ENCODE measurements around the gene SNRPB.

The SNRPB gene

DNA sequence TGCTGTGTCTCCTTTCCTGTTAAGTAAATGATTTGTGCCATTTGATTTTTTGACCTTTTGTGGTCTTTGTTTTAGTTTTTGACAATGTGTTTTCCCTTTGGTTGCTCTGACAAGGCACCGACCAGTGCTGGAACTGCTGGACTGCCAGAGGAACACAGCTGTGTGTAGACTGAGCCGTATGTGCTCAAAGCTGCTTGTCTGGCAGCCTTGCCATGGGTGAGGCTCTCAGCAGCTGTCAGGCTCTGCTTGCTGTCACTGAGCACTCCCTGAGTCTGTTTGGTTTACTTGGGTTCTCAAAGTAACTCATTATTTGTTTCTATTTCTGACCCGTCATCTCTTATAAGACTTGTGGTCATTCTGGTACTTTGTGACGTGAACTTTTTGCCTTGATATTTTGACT lies 15.1 kb upstream of the SNRPB start:
- no peak for DNase-seq (ENCODE audit: low read depth)
- TF ChIP-seq, protein P1, sequence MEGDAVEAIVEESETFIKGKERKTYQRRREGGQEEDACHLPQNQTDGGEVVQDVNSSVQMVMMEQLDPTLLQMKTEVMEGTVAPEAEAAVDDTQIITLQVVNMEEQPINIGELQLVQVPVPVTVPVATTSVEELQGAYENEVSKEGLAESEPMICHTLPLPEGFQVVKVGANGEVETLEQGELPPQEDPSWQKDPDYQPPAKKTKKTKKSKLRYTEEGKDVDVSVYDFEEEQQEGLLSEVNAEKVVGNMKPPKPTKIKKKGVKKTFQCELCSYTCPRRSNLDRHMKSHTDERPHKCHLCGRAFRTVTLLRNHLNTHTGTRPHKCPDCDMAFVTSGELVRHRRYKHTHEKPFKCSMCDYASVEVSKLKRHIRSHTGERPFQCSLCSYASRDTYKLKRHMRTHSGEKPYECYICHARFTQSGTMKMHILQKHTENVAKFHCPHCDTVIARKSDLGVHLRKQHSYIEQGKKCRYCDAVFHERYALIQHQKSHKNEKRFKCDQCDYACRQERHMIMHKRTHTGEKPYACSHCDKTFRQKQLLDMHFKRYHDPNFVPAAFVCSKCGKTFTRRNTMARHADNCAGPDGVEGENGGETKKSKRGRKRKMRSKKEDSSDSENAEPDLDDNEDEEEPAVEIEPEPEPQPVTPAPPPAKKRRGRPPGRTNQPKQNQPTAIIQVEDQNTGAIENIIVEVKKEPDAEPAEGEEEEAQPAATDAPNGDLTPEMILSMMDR (IDR thresholded peaks at IDR 0.05; ENCODE audit: low read length, missing control alignments): no peak
- H3K4me3 ChIP-seq (replicated peaks; ENCODE audit: low read depth, low read length): no peak overlapping the region

DNA sequence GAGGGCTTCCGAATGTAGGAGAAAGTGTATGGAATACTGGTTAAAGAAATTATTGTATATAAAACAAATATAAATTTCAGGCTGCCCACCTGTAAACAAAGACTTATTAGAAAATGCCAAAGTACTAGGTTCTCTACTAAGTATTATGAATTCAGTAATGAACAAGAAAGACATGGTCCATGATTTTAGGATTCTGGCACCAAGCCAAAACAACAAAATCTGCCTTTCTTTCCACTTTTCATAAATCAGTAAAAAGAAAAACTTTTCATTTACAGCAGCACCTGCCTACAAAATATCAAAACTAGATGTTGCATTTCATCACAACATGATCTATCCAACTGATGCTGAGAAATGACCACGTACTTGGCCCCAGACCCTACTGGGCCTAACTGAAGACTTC lies 14.5 kb upstream of the SNRPB start:
- TF ChIP-seq, protein P1 (IDR thresholded peaks at IDR 0.05; ENCODE audit: low read length, missing control alignments): no peak
- no peak for DNase-seq (ENCODE audit: low read depth)
- H3K4me3 ChIP-seq (replicated peaks; ENCODE audit: low read depth, low read length): no peak overlapping the region

DNA sequence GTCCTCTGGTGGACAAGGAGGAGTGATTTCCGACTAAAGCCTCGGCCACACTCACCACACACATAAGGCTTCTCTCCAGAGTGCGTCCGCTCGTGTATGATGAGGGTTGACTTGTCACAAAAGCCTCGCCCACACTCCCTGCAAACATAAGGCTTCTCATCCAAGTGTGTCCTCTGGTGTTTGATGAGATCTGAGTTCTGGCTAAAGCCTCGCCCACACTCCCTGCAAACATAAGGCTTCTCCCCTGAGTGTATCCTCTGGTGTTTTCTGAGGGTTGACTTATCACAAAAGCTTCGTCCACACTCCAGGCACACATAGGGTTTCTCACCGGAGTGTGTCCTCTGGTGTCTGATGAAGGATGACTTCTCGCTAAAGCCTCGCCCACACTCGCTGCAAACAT lies 12.9 kb upstream of the SNRPB start:
- TF ChIP-seq, protein P1 (IDR thresholded peaks at IDR 0.05; ENCODE audit: low read length, missing control alignments): no peak
- DNase-seq (ENCODE audit: low read depth): no peak
- H3K4me3 ChIP-seq (replicated peaks; ENCODE audit: low read depth, low read length): no peak overlapping the region

DNA sequence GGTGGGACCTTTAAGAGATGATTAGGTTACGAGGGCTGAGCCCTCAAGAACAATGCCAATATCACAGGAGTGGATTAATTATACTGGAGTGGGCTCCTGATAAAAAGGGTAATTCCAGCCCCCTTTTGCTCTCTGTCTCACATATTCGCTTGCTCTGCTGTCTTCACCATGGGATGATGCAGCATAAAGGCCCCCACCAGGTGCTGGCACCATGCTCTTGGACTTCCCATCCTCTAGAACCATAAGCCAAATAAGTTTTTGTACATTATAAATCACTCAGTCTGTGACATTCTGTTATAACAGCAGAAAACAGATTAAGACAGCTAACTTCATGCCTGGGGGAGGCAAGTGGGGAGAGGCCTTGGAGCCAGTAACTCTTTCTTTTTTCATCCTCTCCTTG lies 9.8 kb upstream of the SNRPB start:
- DNase-seq (ENCODE audit: low read depth): no peak
- H3K4me3 ChIP-seq (replicated peaks; ENCODE audit: low read depth, low read length): no peak overlapping the region
- TF ChIP-seq, protein P1 (IDR thresholded peaks at IDR 0.05; ENCODE audit: low read length, missing control alignments): no peak

DNA sequence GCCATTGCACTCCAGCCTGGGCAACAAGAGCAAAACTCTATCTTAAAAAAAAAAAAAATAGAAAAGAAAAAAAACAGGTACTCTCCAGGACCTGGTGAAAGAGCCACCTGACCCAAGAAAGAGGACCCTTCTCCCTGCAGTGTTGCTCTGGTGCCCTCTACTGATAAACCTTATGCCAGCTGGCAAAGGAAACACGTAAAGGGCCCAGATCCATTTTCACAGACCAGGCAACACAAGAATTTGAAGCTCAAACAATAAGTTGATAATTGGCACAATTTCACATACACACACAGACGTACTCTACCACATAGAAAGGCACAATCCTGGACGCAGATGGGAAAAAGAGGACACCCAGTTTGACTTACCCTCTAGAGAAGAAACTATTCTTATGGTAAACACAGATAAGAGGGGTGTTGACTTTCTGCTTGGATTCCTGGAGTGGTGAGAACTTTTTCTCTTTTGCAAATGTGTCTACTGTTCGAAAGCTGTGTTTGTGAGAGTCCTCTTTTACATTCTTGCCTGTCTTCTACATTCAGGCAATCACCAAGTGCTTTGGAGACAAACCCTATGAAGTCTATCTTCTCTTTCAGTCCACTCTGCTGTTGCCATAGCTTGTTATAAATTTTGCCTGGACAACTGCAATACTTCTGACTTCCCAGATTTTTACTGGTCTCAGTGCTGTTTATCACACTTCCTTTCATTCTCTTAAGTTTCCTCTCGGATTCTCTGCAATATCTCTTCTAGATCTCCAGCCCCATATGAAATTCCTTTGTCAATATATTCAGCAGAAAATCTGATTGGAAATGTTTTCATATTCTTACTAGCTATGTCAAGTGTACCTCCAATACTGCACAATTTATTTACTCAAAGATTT lies 6.4 kb upstream of the SNRPB start:
- TF ChIP-seq, protein P1 (IDR thresholded peaks at IDR 0.05; ENCODE audit: low read length, missing control alignments): no peak
- no peak for DNase-seq (ENCODE audit: low read depth)
- no peak overlapping the region for H3K4me3 ChIP-seq (replicated peaks; ENCODE audit: low read depth, low read length)

DNA sequence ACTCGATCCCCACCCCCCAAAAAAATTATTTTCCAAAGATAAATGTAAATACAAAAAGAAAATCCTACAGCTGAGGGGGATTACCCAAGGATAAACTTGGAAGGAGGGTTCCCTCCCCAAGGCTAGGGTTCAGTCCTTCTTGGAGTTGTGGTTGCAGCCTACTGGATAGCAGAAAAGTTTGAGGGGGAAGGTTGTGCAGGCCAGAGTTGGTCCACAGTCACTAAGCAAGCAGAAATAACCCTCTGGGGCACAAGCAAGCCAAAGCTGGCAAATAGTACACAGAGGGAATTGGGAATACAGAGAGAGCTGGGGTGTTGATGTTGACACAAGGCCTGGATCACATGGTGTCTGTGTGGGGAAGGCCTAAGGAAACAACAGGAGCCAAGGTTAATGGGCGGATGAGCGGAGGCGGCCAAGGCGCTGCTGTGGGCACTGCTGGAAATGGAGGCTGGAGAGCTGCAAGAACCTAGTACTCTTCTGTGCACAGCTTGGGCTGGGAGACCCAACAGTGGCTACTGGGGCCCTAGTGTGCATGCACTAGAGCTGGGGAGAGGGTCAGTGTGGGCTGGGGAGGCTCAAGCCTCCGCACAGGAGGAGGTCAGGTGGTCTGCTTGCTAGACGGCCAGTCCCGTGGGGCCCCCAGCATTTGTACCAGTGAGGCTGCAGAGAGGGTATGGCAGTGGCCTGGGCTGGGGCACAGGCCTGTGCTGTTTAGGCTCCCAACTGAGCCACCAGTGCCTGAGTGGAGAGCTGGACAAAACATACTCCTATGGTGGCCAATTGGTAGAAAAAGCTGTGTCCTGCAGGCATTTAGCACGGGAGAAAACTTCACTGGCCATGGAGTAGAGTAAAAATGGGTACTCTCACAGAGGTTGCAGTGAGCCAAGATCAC lies 5.5 kb upstream of the SNRPB start:
- no peak for DNase-seq (ENCODE audit: low read depth)
- TF ChIP-seq, protein P1 (IDR thresholded peaks at IDR 0.05; ENCODE audit: low read length, missing control alignments): no peak

More for the DNA sequence above, 5.5 kb upstream of the SNRPB start:
- no peak overlapping the region for H3K4me3 ChIP-seq (replicated peaks; ENCODE audit: low read depth, low read length)
